ENCODE data around the gene BPIFB6. TPM values are rescaled to one million over a fixed set of nuclear protein-coding genes. Genes with fewer than 3 reads are reported as not detected.

BPIFB6 gene
- total and polyA plus RNA-seq, 2 donors (not counting 3 experiments of a cell fraction or from before 2014, with no cell fraction given): not detected

- H2AFZ ChIP-seq (ENCODE audit: low read depth, low read length): no peak overlapping the region
- CTCF ChIA-PET: no interaction called here
- no peaks in the 10 kb centered on the region for H3K9me1 ChIP-seq (replicated peaks; ENCODE audit: control insufficient read depth, extremely low read depth, insufficient read depth, low read length)
- DNase-seq (ENCODE audit: low read depth, low spot score) (no peak), FAIRE-seq (no peak)
- no peaks in the 10 kb centered on the region for H3K79me2 ChIP-seq (ENCODE audit: control insufficient read depth, insufficient read depth, low read length)
- no TSS peak for BruUV-seq (replicated peaks)
- POLR2A ChIA-PET: no interaction called here
- no peak overlapping the region for H3K4me3 ChIP-seq (replicated peaks in 1 of 3; ENCODE audit: insufficient read depth in 1 of 3, low read depth in 1 of 3, low read length in 3 of 3)
- no peaks in the 10 kb centered on the region for H4K20me1 ChIP-seq (replicated peaks; ENCODE audit: control insufficient read depth, extremely low read depth, insufficient read depth, low read length)
- no peaks in the 10 kb centered on the region for H3K9me3 ChIP-seq (replicated peaks; ENCODE audit: control insufficient read depth, insufficient read depth, low read length)
- H3K9ac ChIP-seq (replicated peaks; ENCODE audit: extremely low read depth, insufficient read depth, low read length): no peak overlapping the region
- H3K36me3 ChIP-seq (ENCODE audit: control insufficient read depth in 2 of 2, extremely low read depth in 1 of 2, insufficient read depth in 2 of 2, low read length in 2 of 2): no peaks in the 10 kb centered on the region
- intact Hi-C loops (cut with micrococcal nuclease): no loop called here
- H3K4me1 ChIP-seq (ENCODE audit: control insufficient read depth, extremely low read depth, insufficient read depth, low read length): no peaks in the 10 kb centered on the region
- no peak overlapping the region for H3K4me2 ChIP-seq (ENCODE audit: insufficient read depth, low read length)
- TF ChIP-seq GATA2 (IDR thresholded peaks at IDR 0.05; ENCODE audit: insufficient read depth, insufficient read length, low read depth, low read length): no peak
- no peak for TF ChIP-seq POLR2A (IDR thresholded peaks at IDR 0.05; ENCODE audit: low read depth, low read length)
- no peak for TF ChIP-seq FOS (IDR thresholded peaks at IDR 0.05; ENCODE audit: borderline replicate concordance, insufficient read depth, low read length)
- no peak for TF ChIP-seq MAX (IDR thresholded peaks at IDR 0.05; ENCODE audit: insufficient read depth, insufficient read length)
- no peak for TF ChIP-seq POLR2AphosphoS5 (IDR thresholded peaks at IDR 0.05; ENCODE audit: insufficient read depth, low read depth, low read length)
- TF ChIP-seq JUN (IDR thresholded peaks at IDR 0.05; ENCODE audit: borderline replicate concordance, insufficient read depth, insufficient read length, low read depth): no peak
- no peak for TF ChIP-seq EZH2 (IDR thresholded peaks at IDR 0.05; ENCODE audit: borderline replicate concordance, low read depth, low read length, severe bottlenecking)
- no peak for TF ChIP-seq MYC (IDR thresholded peaks at IDR 0.05; ENCODE audit: low read depth, low read length)
- TF ChIP-seq CTCF (IDR thresholded peaks at IDR 0.05; ENCODE audit: extremely low read depth in 1 of 2, insufficient read depth in 1 of 2, low read depth in 1 of 2, low read length in 2 of 2): no peak
- dilution Hi-C loops (cut with MboI; ENCODE audit: extremely low pct_ligation_motif_present, low sequenced_read_pairs): no loop called here
- H3K27ac ChIP-seq (ENCODE audit: insufficient read depth, low read depth, low read length): no peak overlapping the region
- no peaks in the 10 kb centered on the region for H3K27me3 ChIP-seq (ENCODE audit: control insufficient read depth in 2 of 2, insufficient read depth in 2 of 2, low read length in 2 of 2)
Measured at GRCh38 chr20:33054791-33055190, 23.3 kb downstream of the BPIFB6 start.

Data from endothelial cell of umbilical vein (primary cell).